Caki2 (cell line): Measurements from ENCODE around the gene SSBP4. TPM values are rescaled to one million over a fixed set of nuclear protein-coding genes. Genes with fewer than 3 reads are reported as not detected.

Source experiments
- DNase-seq: peaks from one replicate; pipeline ENCODE4 v3.0.0-alpha.2; 2015; ENCODE audit warnings: low read depth
- in situ Hi-C: cut with HindIII; loops from 2 replicates; pipeline ENCODE4 v1.10.0; 2016; ENCODE audit warnings: low sequenced_read_pairs, low pct_unique_long_range_greater_than_20kb, mixed read lengths
- total RNA-seq: library from RNA; depleted of rRNA; stranded (reverse); fragments of >200 nt; shearing (Covaris generic); gene quantifications from 2 replicates; pipeline ENCODE4 v1.2.3, GENCODE V29; 2014; ENCODE audit warnings: low replicate concordance

The SSBP4 gene
- total RNA-seq, 1 experiment from 2014 or later: 87.5 TPM

GRCh38 chr19:18417250-18418028 lies 1.8 kb upstream of the SSBP4 start:
- in situ Hi-C loops: no loop called here
- peak; percentile 92 for DNase-seq

GRCh38 chr19:18418029-18418482 lies 1.1 kb upstream of the SSBP4 start:
- peak; percentile 48 for DNase-seq
- in situ Hi-C loops: no loop called here

- in situ Hi-C loops: no loop called here
- no peak for DNase-seq
Measured at GRCh38 chr19:18418483-18419194, 559 bp upstream of the SSBP4 start.

GRCh38 chr19:18419699-18420460 lies 682 bp downstream of the SSBP4 start:
- in situ Hi-C loops: no loop called here
- no peak for DNase-seq

GRCh38 chr19:18420930-18421329 lies 1.7 kb downstream of the SSBP4 start:
- in situ Hi-C loops: no loop called here
- DNase-seq: no peak

- in situ Hi-C loops: no loop called here
- DNase-seq: no peak
Measured at GRCh38 chr19:18421371-18421959, 2.3 kb downstream of the SSBP4 start.

GRCh38 chr19:18422530-18423191 lies 3.5 kb downstream of the SSBP4 start:
- DNase-seq: no peak
- in situ Hi-C loops: no loop called here

GRCh38 chr19:18423258-18424020 lies 4.2 kb downstream of the SSBP4 start:
- DNase-seq: no peak
- in situ Hi-C loops: no loop called here

- DNase-seq: no peak
- in situ Hi-C loops: no loop called here
Measured at GRCh38 chr19:18424122-18424889, 5.1 kb downstream of the SSBP4 start.

- DNase-seq: no peak
- in situ Hi-C loops: no loop called here
Measured at GRCh38 chr19:18424890-18425514, 5.8 kb downstream of the SSBP4 start.

GRCh38 chr19:18425515-18426415 lies 6.6 kb downstream of the SSBP4 start:
- DNase-seq: no peak
- in situ Hi-C loops: no loop called here

- in situ Hi-C loops: no loop called here
- no peak for DNase-seq
Measured at GRCh38 chr19:18426416-18426767, 7.2 kb downstream of the SSBP4 start.

GRCh38 chr19:18427080-18427742 lies 8.0 kb downstream of the SSBP4 start:
- in situ Hi-C loops: no loop called here
- DNase-seq: no peak

- in situ Hi-C loops: no loop called here
- no peak for DNase-seq
Measured at GRCh38 chr19:18427743-18428113, 8.5 kb downstream of the SSBP4 start.

- DNase-seq: no peak
- in situ Hi-C loops: no loop called here
Measured at GRCh38 chr19:18428173-18428786, 9.1 kb downstream of the SSBP4 start.
